Activated T-cell treated with anti-CD3 and anti-CD28 coated beads for 24 hours (primary cell): ENCODE results near the gene CFAP47.
"Not testable (repeated sequence)": the region's sequence is repeated elsewhere in the genome, so short reads cannot be mapped to it uniquely, and the experiment has no call there.

Experiments
- DNase-seq: peaks from one replicate; pipeline ENCODE4 v3.0.0-alpha.2; 2020; ENCODE audit warnings: low read depth

The CFAP47 gene

DNA sequence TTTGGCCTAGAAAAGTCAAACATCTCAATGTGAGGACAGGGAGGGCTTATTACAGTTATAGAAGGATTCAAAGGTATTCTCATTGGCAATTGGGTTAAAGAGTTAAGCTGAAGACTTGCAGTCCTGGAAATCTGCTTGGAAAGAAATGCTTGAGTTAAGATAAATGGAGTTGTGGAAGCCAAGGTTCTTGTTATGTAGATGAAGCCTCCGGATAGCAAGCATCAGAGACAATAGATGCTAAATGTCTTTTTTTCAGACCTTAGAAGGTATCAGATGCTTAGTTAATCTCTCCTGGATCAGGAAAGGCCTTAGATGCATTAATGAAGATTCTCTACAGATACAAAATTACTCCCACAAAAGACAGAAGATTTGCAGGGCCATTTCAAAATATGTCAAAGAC is 299.3 kb downstream of the CFAP47 start:
- no peak for DNase-seq

DNA sequence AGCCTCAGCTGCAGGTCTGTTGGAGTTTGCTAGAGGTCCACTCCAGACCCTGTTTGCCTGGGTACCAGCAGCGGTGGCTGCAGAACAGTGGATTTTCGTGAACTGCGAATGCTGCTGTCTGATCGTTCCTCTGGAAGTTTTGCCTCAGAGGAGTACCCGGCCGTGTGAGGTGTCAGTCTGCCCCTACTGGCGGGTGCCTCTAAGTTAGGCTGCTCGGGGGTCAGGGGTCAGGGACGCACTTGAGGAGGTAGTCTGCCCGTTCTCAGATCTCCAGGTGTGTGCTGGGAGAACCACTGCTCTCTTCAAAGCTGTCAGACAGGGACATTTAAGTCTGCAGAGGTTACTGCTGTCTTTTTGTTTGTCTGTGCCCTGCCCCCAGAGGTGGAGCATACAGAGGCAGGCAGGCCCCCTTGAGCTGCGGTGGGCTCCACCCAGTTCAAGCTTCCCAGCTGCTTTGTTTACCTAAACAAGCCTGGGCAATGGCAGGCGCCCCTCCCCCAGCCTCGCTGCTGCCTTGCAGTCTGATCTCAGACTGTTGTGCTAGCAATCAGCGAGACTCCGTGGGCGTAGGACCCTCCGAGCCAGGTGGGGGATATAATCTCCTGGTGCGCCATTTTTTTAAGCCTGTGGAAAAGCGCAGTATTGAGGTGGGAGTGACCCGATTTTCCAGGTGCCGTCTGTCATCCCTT is 315.4 kb downstream of the CFAP47 start:
- DNase-seq: not testable (repeated sequence)

DNA sequence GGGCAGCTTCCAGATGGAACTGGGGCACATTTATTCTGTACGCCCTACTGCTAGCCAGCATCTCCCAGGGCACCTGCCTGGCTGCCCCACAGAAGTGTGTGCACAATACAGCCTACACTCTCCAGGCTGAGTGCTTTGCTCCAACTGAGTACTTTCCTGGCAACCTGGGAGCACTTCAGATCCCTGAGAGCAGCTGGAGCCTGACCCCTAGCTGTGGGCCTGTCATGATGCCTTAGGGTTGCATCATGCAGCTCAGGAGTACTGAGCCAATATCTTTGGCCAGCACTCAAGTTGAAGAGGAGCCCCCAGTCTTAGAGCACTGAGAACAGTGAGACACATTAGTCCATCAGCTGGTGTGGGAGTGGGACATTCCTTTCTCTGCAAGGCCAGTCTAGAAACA is 321.9 kb downstream of the CFAP47 start:
- DNase-seq: no peak

DNA sequence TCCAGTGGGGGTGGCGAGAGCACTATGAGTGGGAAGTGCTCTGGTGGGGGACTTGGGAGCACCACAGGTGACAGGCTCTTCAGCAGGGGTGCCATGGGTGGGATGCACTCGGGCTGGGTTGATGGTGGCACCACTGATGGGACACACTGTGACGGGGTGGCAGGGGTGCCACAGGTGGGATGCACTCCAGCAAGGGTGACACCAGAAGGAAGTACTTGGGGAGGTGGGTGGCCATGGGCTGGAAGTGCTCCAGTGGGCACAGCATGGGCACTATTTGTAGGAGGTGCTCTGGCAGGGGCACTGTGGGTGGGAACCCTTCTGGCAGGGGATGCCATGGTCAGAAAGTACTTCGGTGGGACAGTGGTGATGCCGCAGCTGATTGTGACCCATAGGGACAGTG is 346.6 kb downstream of the CFAP47 start:
- DNase-seq: no peak

DNA sequence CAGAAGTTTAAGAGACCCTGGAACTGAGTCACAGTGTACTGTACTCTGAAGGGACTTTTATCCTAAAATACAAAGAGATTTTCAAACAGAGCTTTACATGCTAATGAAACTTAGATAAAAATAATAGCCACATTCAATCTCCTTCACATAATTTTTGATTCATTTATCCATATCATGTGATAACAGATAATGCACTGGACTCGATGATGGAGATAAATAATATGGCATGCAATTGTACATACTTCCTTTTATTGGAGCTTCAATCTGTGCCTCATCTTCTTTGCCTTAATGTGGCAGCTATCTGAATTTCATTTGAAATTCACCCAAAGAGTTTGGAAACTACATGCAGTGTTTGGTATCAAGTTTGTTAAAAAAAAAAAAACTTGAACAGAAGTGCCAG is 390.6 kb downstream of the CFAP47 start:
- DNase-seq: no peak

DNA sequence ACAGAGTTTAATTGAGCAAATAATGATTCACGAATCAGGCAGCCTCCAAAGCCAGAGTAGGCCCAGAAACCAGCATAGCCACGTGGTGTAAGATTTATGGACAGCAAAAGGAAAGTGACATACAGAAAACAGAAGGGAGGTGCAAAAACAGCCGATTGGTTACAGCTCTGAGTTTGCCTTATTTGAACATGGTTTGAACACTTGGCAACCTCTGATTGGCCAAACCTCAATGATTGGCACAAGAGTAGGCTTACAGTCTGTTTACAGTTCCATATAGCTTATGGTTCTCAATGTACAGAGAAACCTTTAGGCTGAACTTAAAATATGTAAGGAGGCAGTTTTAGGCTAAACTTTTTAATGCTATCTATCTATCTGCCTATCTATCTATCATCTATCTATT is 394.8 kb downstream of the CFAP47 start:
- no peak for DNase-seq

DNA sequence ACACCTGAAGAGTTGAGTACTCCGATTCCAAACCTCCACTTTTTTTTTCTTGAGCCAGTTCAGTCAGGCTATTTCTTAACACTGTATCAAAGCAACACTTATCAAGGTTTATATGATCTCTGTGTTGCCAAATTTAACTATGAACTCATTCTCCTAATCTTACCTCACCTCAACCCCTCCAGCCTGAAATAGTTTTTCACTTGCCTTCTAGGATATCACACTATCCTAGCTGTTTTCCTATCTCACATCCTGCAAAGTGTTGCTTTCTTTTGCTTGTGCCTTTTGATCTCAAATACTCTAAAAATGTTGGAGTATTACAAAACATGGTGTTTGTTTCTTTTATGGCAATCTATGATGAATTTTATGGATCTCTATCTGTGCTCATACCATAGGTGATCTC is 415.0 kb downstream of the CFAP47 start:
- DNase-seq: no peak

DNA sequence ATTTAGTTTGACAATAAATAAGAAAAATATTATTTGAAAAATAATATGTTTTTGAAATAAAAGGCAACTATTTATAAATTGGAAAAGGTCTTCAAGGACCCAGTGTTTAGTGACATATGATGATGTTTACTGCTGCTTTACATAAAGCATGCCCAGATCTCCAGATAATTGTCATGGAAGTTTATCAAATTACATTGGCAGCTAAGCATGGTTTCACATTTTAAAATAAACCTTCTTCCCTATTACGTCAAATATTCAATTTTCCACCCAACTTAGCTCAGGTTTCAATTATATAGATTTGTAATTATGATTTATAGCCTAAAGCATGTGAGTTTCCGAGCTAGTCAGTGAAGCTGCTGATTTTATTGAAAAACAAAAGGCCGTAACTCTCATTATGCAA is 417.2 kb downstream of the CFAP47 start:
- no peak for DNase-seq

DNA sequence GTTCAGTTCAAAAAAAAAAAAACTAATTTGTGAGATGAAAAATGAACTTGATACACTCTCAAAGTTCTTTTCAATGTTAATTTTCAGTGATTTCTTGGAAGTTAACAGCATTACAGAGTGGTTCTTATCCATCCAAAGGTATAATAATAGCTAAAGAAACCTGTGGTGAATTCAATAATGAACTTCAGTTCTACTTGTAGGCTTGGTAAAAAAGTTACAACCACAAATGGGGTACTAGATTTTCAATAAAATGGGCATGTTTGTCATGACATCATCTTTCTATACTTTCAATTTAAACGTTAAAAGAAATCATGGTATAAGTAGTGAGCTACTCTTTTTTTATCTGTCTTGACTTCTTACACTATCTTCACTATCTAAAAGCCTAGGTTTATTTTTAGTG is 424.8 kb downstream of the CFAP47 start:
- DNase-seq: no peak

DNA sequence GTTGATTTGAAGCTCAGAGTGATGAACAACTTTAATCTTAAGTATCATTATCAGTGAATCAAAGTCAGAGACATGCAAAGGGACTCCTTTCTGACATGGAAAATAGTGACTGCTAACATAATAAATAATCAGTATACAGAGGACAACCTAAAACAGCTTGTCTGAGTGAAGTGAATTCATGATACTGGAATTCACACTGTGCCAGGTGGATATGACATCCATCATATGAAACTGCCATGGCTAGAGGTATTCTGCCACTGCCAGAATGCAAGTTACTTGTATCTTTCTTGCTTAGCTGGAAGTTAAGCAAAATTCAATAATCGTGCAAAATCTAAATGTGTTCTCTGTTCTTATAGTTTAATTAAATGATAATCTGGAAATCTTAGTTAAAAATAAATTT is 429.0 kb downstream of the CFAP47 start:
- DNase-seq: no peak

DNA sequence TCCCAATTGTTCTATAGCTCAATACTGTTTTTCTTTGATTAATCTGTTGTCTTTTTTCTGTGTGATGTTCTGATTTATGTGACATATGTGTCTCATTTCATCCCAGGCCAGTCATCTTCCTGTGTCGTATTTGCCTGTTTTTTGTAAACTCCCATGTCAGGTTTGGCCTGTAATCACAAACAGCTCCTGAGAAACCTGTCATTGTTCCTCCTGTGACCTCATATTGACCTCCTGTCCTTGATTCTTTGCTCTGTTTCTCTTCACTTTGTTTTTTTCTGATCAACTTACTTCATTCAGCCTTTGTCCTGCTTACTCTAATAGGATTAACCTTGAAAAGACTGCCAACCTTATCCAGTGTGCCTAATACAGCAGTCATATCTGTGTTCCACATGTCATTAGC is 438.3 kb downstream of the CFAP47 start:
- no peak for DNase-seq

DNA sequence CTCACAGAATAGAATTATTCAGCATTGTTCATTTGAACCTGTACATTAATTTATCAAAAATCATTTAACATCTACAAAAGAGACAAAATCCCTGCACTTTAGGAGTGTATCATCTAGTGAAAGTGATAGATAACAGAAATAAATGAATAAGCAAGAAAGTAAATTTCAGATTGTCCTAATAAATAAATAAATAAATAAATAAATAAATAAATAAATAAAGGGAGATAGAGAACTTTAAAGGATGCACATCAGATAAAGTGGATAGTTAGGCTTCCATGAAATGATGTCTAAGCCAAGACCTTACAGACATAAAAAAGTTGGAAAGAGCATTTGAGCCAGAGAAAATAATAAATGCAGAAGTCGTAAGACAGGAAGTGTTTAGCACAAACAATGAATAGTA is 444.7 kb downstream of the CFAP47 start:
- DNase-seq: no peak

DNA sequence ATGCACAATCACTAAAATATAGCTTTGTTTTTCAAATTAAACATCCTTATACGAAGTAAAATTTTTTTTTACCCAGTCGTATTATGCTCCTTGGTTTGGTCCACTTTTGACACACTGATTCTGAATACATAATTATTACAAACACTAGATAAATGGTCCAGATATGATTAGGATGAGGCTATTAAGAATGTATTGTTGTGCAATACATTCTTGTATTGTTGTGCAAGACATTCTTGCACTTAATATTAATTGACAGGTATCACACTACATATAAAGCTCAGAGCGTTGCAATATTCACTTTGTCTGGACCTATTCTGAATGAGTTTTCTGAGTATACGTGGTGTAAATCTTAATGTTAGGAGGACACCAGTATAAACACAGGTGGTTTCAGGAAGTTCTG is 464.0 kb downstream of the CFAP47 start:
- no peak for DNase-seq

DNA sequence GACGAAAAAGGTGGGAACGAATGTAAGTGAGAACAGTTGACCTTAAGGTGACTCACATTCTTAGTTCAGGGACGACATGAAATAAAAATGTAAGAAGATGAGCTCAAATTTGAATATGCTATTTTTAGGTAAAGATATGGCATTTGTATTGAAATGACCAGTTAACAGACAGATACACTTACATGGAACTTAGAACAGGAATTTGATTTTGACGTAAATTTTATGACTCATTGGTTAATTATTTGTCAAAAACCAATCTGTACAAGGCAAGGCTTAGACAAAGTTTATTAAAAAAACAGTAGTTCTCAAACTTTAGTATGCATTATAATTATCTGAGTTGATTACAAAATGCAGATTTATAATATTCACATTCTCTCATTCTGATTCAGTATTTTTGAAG is 469.4 kb downstream of the CFAP47 start:
- no peak for DNase-seq

DNA sequence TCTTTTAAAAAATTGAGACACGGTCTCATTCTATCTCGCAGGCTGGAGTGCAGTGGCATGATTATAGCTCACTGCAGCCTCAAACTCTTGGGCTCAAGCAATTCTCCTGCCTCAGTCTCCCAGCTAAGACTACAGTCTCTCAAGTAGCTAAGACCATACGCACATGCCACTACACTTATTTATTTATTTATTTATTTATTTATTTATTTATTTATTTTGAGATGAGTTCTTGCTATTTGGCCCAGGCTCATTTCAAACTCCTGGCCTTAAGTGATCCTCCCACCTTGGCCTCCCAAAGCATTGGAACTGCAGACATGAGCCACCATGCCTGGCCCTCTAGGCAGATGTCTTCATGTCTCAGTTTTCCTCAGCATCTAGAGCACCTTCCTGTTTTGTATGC is 482.2 kb downstream of the CFAP47 start:
- DNase-seq: no peak

DNA sequence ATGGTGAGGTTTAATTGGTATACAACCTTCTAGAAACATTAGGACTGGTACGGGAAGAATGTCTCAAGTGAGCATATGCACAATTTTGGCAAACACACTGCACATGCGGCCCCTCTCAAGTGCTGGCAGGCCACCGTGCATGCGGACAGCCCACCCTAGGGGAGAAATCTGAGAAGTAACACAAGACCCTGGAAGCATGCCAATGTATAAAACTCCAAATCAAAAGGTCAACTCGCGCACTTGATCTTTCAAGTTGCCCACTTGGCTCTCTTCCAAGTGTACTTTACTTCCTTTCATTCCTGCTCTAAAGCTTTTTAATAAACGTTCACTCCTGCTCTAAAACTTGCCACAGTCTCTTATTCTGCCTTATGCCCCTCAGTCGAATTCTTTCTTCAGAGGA is 488.3 kb downstream of the CFAP47 start:
- no peak for DNase-seq

DNA sequence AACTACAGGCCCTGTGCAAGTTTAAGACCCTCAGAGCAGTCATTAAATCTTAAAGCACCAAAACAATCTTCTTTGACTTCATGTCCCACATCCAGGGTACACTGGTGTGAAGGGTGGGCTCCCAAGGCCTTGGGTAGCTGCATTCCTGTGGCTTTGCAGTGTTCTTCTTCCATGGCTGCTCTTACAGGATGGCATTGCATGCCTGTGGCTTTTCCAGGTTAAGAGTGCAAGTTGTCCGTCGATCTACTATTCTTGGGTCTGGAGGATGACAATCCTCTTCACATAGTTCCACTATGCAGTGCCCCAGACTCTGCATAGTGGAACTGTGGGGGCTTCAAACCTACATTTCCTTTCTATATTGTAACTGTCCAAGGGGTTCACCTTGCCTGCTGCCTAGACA is 494.5 kb downstream of the CFAP47 start:
- DNase-seq: no peak

DNA sequence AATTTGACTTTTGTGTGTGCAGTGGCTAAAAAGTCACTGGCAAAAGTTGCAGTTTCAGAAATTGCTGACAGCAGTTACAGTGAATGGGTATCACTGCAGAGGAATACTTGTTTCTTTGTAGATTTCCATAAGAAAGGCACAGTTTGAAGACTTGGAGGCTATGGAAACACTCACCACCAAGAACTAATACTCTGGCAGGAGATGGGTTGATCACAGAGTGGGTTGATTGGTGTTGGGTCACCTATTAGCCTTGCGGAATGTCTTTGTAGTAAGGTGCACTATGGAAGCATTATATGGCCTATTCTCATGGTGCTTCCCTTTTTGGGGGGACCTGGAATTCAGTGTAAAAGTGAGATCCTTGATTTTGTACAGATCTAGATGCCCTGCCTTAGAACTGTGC is 502.8 kb downstream of the CFAP47 start:
- DNase-seq: no peak

DNA sequence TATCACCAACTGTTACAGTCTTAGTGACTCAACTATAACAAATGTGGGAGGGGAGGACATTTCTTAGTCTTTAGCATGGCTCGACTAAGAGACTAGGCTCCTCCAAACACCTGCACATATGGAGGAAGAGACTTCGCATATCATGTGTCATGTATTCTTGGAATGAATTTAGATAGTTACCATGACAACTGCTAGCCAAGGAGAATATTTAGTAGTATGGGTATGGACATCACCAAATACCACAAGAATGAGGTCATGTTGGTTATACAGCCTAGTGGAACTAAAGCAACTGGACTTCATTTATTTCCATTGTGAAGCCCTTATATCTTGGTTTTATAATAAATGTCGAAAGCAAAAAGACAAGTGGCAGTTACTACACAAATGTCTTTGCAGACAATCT is 512.3 kb downstream of the CFAP47 start:
- no peak for DNase-seq

DNA sequence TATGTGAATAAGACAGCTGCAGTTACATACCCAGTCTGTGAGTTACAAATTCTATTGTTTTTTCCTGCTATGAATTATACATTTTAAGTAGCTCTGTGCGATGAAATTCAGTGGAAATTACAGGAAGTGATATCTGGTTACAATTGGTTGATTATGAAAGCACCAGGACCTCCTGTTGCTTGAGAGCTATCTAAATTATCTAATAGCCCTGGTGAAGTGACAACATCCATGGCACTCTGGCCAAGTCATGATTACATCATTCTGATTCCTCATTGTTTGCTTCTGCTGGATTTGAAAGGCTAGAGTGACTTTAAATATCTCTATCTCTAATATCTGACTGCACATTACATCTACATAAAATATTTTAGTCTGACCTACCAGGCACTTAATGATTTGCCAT is 515.0 kb downstream of the CFAP47 start:
- no peak for DNase-seq
